IPS DF 4.7 (cell line): Measurements from ENCODE around the gene LEMD3.

Experiments used
- DNase-seq: peaks from one replicate; pipeline ENCODE4 v3.0.0-alpha.2; 2013; ENCODE audit warnings: low spot score; ENCODE audit errors: extremely low read depth

The LEMD3 gene

GRCh38 chr12:65168681-65169319, 583 bp upstream of the LEMD3 start:
- DNase-seq = no peak

- DNase-seq = no peak
These were observed 962 bp downstream of the LEMD3 start for GRCh38 chr12:65170209-65170881.

GRCh38 chr12:65171073-65171472, 1.7 kb downstream of the LEMD3 start:
- DNase-seq = no peak

GRCh38 chr12:65171870-65172269, 2.5 kb downstream of the LEMD3 start:
- no peak for DNase-seq

DNA sequence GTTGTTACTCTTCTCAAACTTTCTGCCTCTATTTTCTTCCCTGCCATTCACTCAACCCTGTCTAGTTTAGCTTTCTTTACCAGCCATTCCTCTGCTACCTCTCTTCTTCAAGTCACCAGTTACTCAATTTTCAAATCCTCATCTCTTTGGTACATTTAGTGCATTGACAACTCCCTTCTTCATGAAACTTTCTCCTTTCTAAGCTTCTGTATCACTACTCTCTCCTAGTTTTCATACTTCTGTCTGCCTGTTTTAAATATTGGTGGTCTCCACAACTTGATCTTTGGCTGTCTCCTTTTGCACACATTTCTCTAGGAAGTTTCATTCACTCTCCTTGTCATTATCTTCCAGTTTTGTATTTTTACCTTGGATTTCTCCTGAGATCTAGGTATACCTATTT, 6.0 kb downstream of the LEMD3 start:
- no peak for DNase-seq

DNA sequence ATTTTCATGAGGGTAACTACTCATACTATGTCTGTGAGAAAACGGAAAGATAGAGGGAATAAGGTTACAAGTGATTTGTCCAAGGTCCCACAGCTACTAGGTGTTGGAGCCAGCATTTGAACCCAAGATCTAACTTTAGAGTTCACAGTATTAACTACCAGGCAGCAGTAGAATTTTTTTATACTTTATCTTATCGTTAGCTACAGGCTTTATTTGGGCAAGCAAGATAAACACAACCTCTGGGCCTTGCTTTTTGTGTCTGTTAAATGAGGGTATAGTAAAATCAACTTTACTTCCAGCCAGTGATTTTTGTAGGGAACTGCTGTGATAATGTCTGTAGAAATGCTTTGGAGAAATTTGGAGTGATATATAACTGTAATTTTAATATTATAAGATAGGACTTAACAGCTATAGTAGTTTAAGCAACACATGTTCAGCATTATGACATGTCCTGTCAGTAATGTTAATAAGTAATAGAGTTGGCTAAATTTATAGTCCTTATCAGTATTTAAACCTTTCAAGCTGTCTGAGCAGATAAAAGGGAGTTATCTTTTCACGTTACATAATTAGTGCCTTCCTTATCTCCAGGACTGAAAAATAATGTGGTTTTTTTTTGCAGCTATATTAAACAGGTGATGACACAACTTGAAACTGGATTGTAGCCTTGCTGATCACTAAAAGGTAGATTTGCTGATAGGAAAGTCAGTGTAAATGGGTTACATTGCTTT, 12.8 kb downstream of the LEMD3 start:
- no peak for DNase-seq

DNA sequence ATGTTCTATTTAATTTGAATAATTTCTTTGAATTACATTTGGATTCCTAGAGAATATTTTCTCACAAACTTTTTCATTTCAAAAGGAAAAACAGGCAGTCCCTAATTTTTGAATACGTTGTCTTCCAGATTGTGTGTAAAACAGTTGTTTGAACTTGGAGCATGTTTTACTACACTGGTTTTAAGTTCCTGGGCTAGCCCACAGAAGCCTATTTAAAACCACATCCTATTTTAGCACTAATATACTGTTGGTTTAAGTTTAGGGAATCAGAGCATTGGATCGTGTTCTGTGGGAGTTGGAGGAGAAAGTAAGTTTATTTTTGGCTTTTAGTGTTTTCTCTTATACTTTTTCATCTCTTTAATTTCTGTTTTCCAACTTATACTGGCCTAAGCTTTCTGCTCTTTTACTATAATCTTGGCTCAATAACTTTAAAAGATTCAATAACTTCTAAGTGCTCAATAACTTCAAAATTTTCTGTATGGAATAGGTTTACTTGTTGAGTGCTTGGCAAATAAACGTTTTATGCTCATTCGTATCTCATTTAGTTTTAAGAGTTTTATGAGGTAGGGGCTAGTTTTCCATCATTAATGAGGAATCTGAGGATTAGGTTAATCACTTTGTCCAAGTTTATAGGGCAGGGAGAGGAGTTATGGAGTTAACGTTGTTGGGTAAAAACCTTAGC, 14.9 kb downstream of the LEMD3 start:
- no peak for DNase-seq

DNA sequence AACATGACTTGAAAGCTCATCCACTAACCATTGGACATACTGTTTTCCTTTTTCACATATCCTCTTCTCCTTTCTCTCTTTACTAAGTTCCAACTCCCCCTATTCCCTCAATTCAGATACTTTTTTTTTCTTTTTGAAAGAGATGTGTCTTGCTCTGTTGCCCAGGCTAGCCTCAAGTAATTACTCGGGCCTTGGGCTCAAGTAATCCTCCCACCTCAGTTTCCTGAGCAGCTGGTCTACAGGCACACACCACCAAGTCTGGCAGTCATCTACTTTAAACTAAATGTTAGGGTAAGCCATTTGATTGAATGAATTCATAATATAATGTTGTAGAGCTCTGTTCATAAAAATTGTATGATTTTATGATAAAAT, 15.5 kb downstream of the LEMD3 start:
- no peak for DNase-seq

- DNase-seq = no peak
These were observed 18.3 kb downstream of the LEMD3 start for GRCh38 chr12:65187665-65188064.

- DNase-seq = no peak
These were observed 18.9 kb downstream of the LEMD3 start for GRCh38 chr12:65188179-65188701.

GRCh38 chr12:65189028-65189718, 19.8 kb downstream of the LEMD3 start:
- DNase-seq = no peak

DNA sequence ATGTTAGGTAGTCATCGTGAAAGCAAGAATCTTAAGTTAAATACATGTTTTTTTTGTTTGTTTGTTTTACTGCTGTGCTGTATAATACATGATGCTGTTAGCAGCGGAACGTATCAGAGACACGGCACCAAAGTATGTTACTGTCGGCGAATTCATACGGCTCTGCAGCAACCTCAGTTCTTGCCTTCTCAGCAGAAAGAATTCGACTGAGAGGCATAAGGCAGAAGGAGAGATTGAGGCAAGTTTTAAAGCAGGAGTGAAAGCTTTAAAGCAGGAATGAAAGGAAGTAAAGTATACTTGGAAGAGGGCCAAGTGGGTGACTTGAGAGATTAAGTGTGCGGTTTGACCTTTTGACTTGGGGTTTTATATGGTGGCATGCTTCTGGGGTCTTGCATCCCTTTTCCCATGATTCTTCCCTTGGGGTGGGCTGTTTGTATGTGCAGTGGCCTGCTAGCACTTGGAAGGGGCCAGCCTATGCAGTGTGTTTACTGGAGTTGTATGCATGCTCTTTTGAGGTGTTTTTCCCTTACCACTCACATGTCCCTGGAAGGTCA, 23.7 kb downstream of the LEMD3 start:
- DNase-seq = no peak

DNA sequence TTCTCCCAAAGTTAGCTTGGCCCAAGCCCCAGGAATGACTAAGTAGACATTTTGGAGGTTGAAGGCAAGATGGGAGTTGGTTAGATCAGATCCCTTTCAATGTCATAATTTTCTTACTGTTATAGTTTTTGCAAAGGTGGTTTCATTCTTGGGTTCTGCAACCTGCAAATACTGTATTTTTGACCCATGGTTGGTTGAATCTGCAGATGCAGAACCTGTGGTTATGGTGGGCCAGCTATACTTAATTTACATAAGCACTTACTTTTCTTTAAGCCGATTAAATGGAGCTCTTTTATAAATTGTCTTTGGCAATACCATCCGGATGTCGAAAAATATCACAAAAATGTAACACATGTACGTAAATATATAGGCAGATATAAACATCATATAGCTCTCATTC, 25.6 kb downstream of the LEMD3 start:
- no peak for DNase-seq

DNA sequence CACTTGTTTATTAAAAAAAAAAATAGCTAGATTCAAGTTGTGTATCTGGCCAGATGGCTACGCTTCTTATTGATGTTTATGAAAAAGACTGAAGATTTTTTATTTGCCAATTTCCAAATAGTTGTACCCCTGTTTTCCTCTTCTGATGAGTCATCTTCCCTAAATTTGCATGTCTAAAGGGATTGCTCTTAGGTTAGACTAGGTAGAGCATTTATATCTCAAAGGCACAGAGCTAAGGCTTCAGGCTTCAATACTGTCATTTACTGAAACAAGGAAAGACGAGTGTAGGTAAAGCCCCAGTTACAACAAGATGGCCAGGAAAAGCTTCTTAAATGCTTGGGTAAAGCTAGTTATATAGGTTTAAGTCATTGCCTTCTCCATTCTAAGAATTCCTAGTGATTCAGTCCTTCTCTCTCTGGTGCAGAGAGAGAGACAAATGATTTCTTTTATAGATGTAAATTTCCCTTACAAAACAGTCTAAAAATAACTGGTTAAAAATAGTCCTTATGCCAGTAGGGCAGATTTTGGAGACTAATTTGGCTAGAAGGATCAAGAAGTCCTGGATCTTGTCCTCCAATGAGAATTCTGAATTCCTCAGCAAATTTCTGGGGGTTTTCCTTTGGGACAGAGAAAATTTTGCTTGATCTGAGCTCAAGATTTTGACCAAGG, 26.1 kb downstream of the LEMD3 start:
- DNase-seq = peak; percentile 11

GRCh38 chr12:65196762-65197567, 27.6 kb downstream of the LEMD3 start:
- no peak for DNase-seq

DNA sequence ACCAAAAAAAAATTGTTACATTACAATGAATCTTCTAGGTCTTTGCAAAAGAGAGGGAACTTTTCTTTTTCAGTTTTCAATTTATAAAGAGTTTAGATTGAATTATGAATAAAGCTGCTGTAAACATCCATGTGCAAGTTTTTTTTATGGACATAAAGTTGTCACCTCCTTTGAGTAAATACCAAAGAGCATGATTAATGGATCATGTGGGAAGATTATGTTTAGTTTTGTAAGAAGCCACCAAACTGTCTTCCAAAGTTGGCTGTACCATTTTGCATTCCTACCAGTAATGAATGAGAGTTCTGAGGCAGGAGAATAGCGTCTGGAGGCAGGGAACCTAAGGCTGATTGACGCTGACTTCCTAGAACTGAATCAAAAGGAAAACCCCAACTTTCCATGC, 30.2 kb downstream of the LEMD3 start:
- no peak for DNase-seq

- no peak for DNase-seq
These were observed 30.8 kb downstream of the LEMD3 start for GRCh38 chr12:65200007-65200665.

DNA sequence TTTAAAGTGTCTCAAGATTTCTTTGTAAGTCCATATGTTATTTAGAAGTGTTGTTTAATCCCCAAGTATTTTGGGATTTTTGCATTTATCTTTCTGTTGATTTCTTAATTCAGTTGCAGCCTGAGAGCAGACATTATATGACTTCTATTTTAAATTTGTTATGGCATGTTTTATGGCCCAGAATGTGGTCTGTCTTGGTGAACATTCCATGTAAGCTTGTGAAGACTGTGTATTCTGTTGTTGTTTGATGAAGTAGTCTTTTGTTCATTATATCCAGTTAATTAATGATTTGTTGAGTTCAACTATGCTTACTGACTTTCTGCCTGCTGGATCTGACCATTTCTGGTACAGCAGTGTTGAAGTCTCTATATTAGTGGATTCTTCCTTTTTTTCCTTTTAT, 34.0 kb downstream of the LEMD3 start:
- DNase-seq = no peak

- DNase-seq = no peak
These were observed 35.6 kb downstream of the LEMD3 start for GRCh38 chr12:65204886-65205525.
